Endometrium (tissue), 2 donors: ENCODE results near the gene GMPPB.
"Not testable (repeated sequence)": the region's sequence is repeated elsewhere in the genome, so short reads cannot be mapped to it uniquely, and the experiment has no call there.

Source experiments
- FAIRE-seq: peaks from 2 replicates; lab custom pipeline; 2012; peaks lifted over from hg19 to GRCh38; lab: Jason Lieb, UNC
- donor health status: control.
- donor health status: control.

GMPPB gene

GRCh38 chr3:49689908-49690624 is 33.7 kb downstream of the GMPPB start:
- not testable (repeated sequence) for FAIRE-seq

- no peak for FAIRE-seq
Measured at GRCh38 chr3:49689046-49689907, 34.5 kb downstream of the GMPPB start, which contains the start of the genes MST1 and RNF123. Gene MST1, minus strand, starts transcription at chr3:49689474. Its CDS starts 783 bp downstream, at chr3:49688691. Gene RNF123, plus strand, starts transcription at chr3:49689557. Its CDS starts 1,609 bp downstream, at chr3:49691166.

- not testable (repeated sequence) for FAIRE-seq
Measured at GRCh38 chr3:49688338-49689045, 35.3 kb downstream of the GMPPB start.

- FAIRE-seq = not testable (repeated sequence)
Measured at GRCh38 chr3:49687424-49687795, 36.3 kb downstream of the GMPPB start.

GRCh38 chr3:49686769-49687423 is 36.9 kb downstream of the GMPPB start:
- FAIRE-seq = not testable (repeated sequence)

- FAIRE-seq = not testable (repeated sequence)
Measured at GRCh38 chr3:49686346-49686745, 37.4 kb downstream of the GMPPB start.

GRCh38 chr3:49685846-49686245 is 37.9 kb downstream of the GMPPB start:
- FAIRE-seq = not testable (repeated sequence)

GRCh38 chr3:49685103-49685502 is 38.6 kb downstream of the GMPPB start:
- not testable (repeated sequence) for FAIRE-seq

- FAIRE-seq = not testable (repeated sequence)
Measured at GRCh38 chr3:49684453-49684852, 39.3 kb downstream of the GMPPB start.

GRCh38 chr3:49683162-49683561 is 40.6 kb downstream of the GMPPB start:
- FAIRE-seq = no peak

GRCh38 chr3:49681543-49681942 is 42.2 kb downstream of the GMPPB start:
- FAIRE-seq = no peak

- FAIRE-seq = no peak
Measured at GRCh38 chr3:49681232-49681522, 42.6 kb downstream of the GMPPB start.

GRCh38 chr3:49680493-49681231 is 43.1 kb downstream of the GMPPB start:
- no peak for FAIRE-seq

- FAIRE-seq = no peak
Measured at GRCh38 chr3:49675912-49676311, 47.8 kb downstream of the GMPPB start.

GRCh38 chr3:49674497-49674983 is 49.2 kb downstream of the GMPPB start:
- no peak for FAIRE-seq

GRCh38 chr3:49673715-49674496 is 49.8 kb downstream of the GMPPB start, which contains the start of gene APEH:
Gene APEH, plus strand, starts transcription at chr3:49674351. Its CDS starts 51 bp downstream, at chr3:49674402.
- no peak for FAIRE-seq

- no peak for FAIRE-seq
Measured at GRCh38 chr3:49673121-49673714, 50.5 kb downstream of the GMPPB start.

GRCh38 chr3:49671291-49672288 is 52.2 kb downstream of the GMPPB start:
- FAIRE-seq = no peak

GRCh38 chr3:49670940-49671290 is 52.8 kb downstream of the GMPPB start:
- no peak for FAIRE-seq
